Kidney epithelial cell (primary cell): ENCODE data around the gene MSX1. TPM values are rescaled to one million over a fixed set of nuclear protein-coding genes. Genes with fewer than 3 reads are reported as not detected.

ENCODE experiments used
- DNase-seq: peaks from one replicate; pipeline ENCODE4 v3.0.0-alpha.2; 2010; ENCODE audit warnings: low read depth
- H3K27me3 ChIP-seq: 2 replicates; pipeline ENCODE4 v1.6.0; 2011; ENCODE audit warnings: low read length; ENCODE audit not compliant: control insufficient read depth, insufficient read depth
- H3K36me3 ChIP-seq: 2 replicates; pipeline ENCODE4 v1.5.1; 2011; ENCODE audit warnings: low read length; ENCODE audit not compliant: control insufficient read depth, insufficient read depth
- H3K4me3 ChIP-seq: 2 replicates; pipeline ENCODE4 v1.5.1; 2011; ENCODE audit warnings: low read depth, mild to moderate bottlenecking, control low read depth, low read length
- CTCF ChIP-seq: IDR thresholded peaks from 2 replicates; pipeline ENCODE4 v1.5.1; 2011; ENCODE audit warnings: mild to moderate bottlenecking, moderate library complexity, low read length, control low read depth, inconsistent platforms; ENCODE audit not compliant: insufficient read depth, poor library complexity, severe bottlenecking
- total RNA-seq: library from RNA; depleted of rRNA; stranded (reverse); fragments of >200 nt; gene quantifications from 2 replicates; pipeline ENCODE4 v1.2.3, GENCODE V29; 2015

The MSX1 gene
- total RNA-seq, 1 donor from 2014 or later: 1.6 TPM

GRCh38 chr4:4913147-4913561 lies 53.7 kb downstream of the MSX1 start:
- no peak for TF ChIP-seq CTCF
- no peak overlapping the region for H3K4me3 ChIP-seq
- H3K27me3 ChIP-seq: no peaks in the 10 kb centered on the region
- no peaks in the 10 kb centered on the region for H3K36me3 ChIP-seq
- no peak for DNase-seq

Other genes with a start within 250 kb of the MSX1 start
- 8.2 and 9.4 TPM in 2 replicates for gene CYTL1, start 159.8 kb downstream of the MSX1 start, total RNA-seq
- gene STK32B, start 191.8 kb downstream of the MSX1 start, total RNA-seq: 2.6 and 3.6 TPM in 2 replicates